K562 (cell line): Measurements from ENCODE around the gene ZCCHC14. TPM values are rescaled to one million over a fixed set of nuclear protein-coding genes. Genes with fewer than 3 reads are reported as not detected.

Experiments
- ATAC-seq: fragments of 200-7000 bp; cut with Tn5 transposase; 3 replicates; pipeline ENCODE4 v1.9.1; 2020; ENCODE audit warnings: moderate library complexity
- BruUV-seq: library from RNA; stranded (reverse); fragments of 400-500 nt; replicated peaks from 2 replicates; lab custom pipeline; 2021; lab: Mats Ljungman, UMichigan
- CTCF ChIA-PET: fragments of 300-600 bp; formaldehyde crosslinking; extraction: SDS; loops from one replicate; lab custom pipeline; 2021; ENCODE audit warnings: low intra/inter-chr PET ratio; lab: Yijun Ruan, JAX
- POLR2A ChIA-PET: fragments of 300-600, 350-650 bp; sonication (Branson Sonifier 250); formaldehyde crosslinking; extraction: SDS; loops from one replicate; lab custom pipeline; 2021; ENCODE audit warnings: antibody characterized with exemption, inconsistent platforms; lab: Yijun Ruan, JAX
- DNase-seq, 4 experiments: peaks; one replicate each; pipeline versions ENCODE4 v3.0.0 to v3.0.0-alpha.2; 2011 to 2018; ENCODE audit warnings: low spot score in 3 of 4, mixed read lengths in 3 of 4; ENCODE audit errors: extremely low read depth in 1 of 4
- FAIRE-seq: peaks from 2 replicates; lab custom pipeline; 2011; peaks lifted over from hg19 to GRCh38; lab: Jason Lieb, UNC
- H2AFZ ChIP-seq: 2 replicates; pipeline ENCODE4 v1.6.0; 2011; ENCODE audit warnings: low read depth, low read length, control low read depth, inconsistent platforms
- H3K27ac ChIP-seq: fragments of 200-600 bp; 3 replicates; pipeline ENCODE4 v1.8.0; 2011; ENCODE audit warnings: low read depth, mild to moderate bottlenecking, control low read depth, inconsistent platforms, low read length, moderate library complexity, mixed read lengths; ENCODE audit errors: extremely low read depth
- H3K27me3 ChIP-seq, 2 experiments: fragments of 300-600 bp in 1 of 2; 2 replicates in 1 of 2; 3 replicates in 1 of 2; pipeline versions ENCODE4 v1.6.0 to v1.8.0; 2011; ENCODE audit warnings: inconsistent platforms in 2 of 2, low read length in 2 of 2, mild to moderate bottlenecking in 1 of 2, mixed read lengths in 1 of 2, moderate library complexity in 1 of 2; ENCODE audit not compliant: control insufficient read depth in 2 of 2, insufficient read depth in 2 of 2
- H3K36me3 ChIP-seq: fragments of 300-600 bp; 3 replicates; pipeline ENCODE4 v1.8.0; 2011; ENCODE audit warnings: mild to moderate bottlenecking, low read length, inconsistent platforms; ENCODE audit not compliant: control insufficient read depth, insufficient read depth
- H3K4me1 ChIP-seq, 2 experiments: fragments of 200-600 bp in 1 of 2; replicated peaks in 1 of 2; 2 replicates in 1 of 2; 3 replicates in 1 of 2; pipeline versions ENCODE4 v1.5.1 to v1.8.0; 2011; ENCODE audit warnings: inconsistent platforms in 2 of 2, low read length in 2 of 2, mild to moderate bottlenecking in 1 of 2, mixed read lengths in 1 of 2, moderate library complexity in 1 of 2; ENCODE audit not compliant: control insufficient read depth in 2 of 2, insufficient read depth in 2 of 2
- H3K4me2 ChIP-seq: 2 replicates; pipeline ENCODE4 v1.6.1; 2011; ENCODE audit warnings: low read length, control low read depth, inconsistent platforms, mixed read lengths; ENCODE audit not compliant: insufficient read depth
- H3K4me3 ChIP-seq: fragments of 200-600 bp; sonication (generic), shearing (Covaris generic); 2 replicates; pipeline ENCODE4 v1.5.1; 2016; ENCODE audit warnings: control low read depth, inconsistent platforms
- H3K79me2 ChIP-seq: fragments of 200-600 bp; 3 replicates; pipeline ENCODE4 v1.8.0; 2011; ENCODE audit warnings: low read length, inconsistent platforms; ENCODE audit not compliant: control insufficient read depth, insufficient read depth
- H3K9ac ChIP-seq, 2 experiments: 2 replicates each; pipeline versions ENCODE4 v1.6.0 to v1.6.1; 2011; ENCODE audit warnings: low read depth in 2 of 2, low read length in 2 of 2, control low read depth in 1 of 2, inconsistent platforms in 1 of 2, mild to moderate bottlenecking in 1 of 2, mixed read lengths in 1 of 2; ENCODE audit not compliant: insufficient read depth in 1 of 2
- H3K9me1 ChIP-seq: one replicate; pipeline ENCODE4 v1.6.0; 2011; ENCODE audit warnings: inconsistent platforms, mild to moderate bottlenecking, low read length, moderate library complexity; ENCODE audit not compliant: control insufficient read depth, insufficient read depth
- H3K9me3 ChIP-seq: replicated peaks from 2 replicates; pipeline ENCODE4 v1.5.1; 2011; ENCODE audit warnings: low read depth, low read length, inconsistent platforms; ENCODE audit not compliant: control insufficient read depth, insufficient read depth
- H4K20me1 ChIP-seq: replicated peaks from 2 replicates; pipeline ENCODE4 v1.6.1; 2011; ENCODE audit warnings: low read length, inconsistent platforms, mixed read lengths; ENCODE audit not compliant: control insufficient read depth, insufficient read depth
- ATF3 ChIP-seq, 2 experiments: fragments of 450-650 bp in 1 of 2; sonication (generic) in 1 of 2; formaldehyde crosslinking in 1 of 2; IDR thresholded peaks in 1 of 2; conservative IDR thresholded peaks in 1 of 2; 2 replicates each; pipeline versions ENCODE4 v1.6.1 to v1.8.1; 2016 to 2023; ENCODE audit warnings: mild to moderate bottlenecking in 2 of 2, moderate library complexity in 2 of 2, inconsistent platforms in 1 of 2, missing genetic modification reagents in 1 of 2
- BMI1 ChIP-seq: fragments of 150-350 bp; IDR thresholded peaks from 2 replicates; pipeline ENCODE4 v1.6.1; 2014; ENCODE audit warnings: low read length
- HNRNPK ChIP-seq: fragments of 200-400 bp; formaldehyde crosslinking; IDR thresholded peaks from one replicate; pipeline ENCODE4 v1.6.1; 2018; ENCODE audit warnings: mild to moderate bottlenecking, low read depth, low read length; ENCODE audit not compliant: poor library complexity, severe bottlenecking
- NFATC3 ChIP-seq: fragments of 450-650 bp; IDR thresholded peaks from 2 replicates; pipeline ENCODE4 v1.6.1; 2017; ENCODE audit warnings: mild to moderate bottlenecking
- RFX5 ChIP-seq: IDR thresholded peaks from 2 replicates; pipeline ENCODE4 v1.6.1; 2011; ENCODE audit warnings: low read depth, mild to moderate bottlenecking, improper control_type of control experiment, low read length
- SRSF1 ChIP-seq: fragments of 200-400 bp; formaldehyde crosslinking; IDR thresholded peaks from 2 replicates; pipeline ENCODE4 v1.6.1; 2017; ENCODE audit warnings: mild to moderate bottlenecking, low read depth, low read length, moderate library complexity
- ZC3H11A ChIP-seq: IDR thresholded peaks from 2 replicates; pipeline ENCODE4 v1.6.1; 2012; ENCODE audit warnings: low read depth, low read length, improper control_type of control experiment
- ZFP91 ChIP-seq: sonication (generic); formaldehyde crosslinking; IDR thresholded peaks from 2 replicates; pipeline ENCODE4 v1.8.0; 2022; ENCODE audit warnings: mild to moderate bottlenecking, missing genetic modification reagents
- ZNF175 ChIP-seq: fragments of 200-800 bp; sonication (Bioruptor generic); IDR thresholded peaks from 2 replicates; pipeline ENCODE4 v1.6.1; 2016; ENCODE audit warnings: low read depth, mild to moderate bottlenecking, missing genetic modification characterization, missing compliant biosample characterization
- ZNF511 ChIP-seq: sonication (generic); formaldehyde crosslinking; IDR thresholded peaks from 2 replicates; pipeline ENCODE4 v1.8.0; 2022; ENCODE audit warnings: mild to moderate bottlenecking, missing genetic modification reagents
- WGBS: fragments of 100-300 bp; shearing (Covaris generic); methylation state at CpG from one replicate; pipeline ENCODE4 v1.1.6; 2016; ENCODE audit warnings: low coverage, mixed read lengths; ENCODE audit not compliant: insufficient coverage; ENCODE audit errors: missing lambda C conversion rate; 5-methylcytosine and 5-hydroxymethylcytosine counted together
- in situ Hi-C: fragments of 300-500 bp; cut with MboI; formaldehyde crosslinking; loops from 4 replicates; pipeline ENCODE4 v1.15.0; 2018; ENCODE audit warnings: inconsistent platforms, mixed read lengths
- intact Hi-C: fragments of 100-400 bp; cut with micrococcal nuclease; formaldehyde crosslinking; loops from 2 replicates; pipeline ENCODE4 v1.14.2; 2022
- polyA plus RNA-seq, 8 experiments: library from polyadenylated mRNA; depleted of rRNA in 4 of 8; stranded (reverse) in 5 of 8; unstranded in 3 of 8; fragments of >200 nt; fragmentation: Nextera tagmentation in 2 of 8; fragmentation: Illumina TruSeq in 1 of 8; extraction: Ambion mirVana in 2 of 8; extraction: Trizol in 1 of 8; gene quantifications; 2 replicates each; pipeline versions ENCODE4 v1.2.1 to v1.2.3, GENCODE V29; 2011 to 2014; ENCODE audit warnings: inconsistent platforms in 1 of 8, missing spikeins in 1 of 8
- total RNA-seq, 7 experiments: library from RNA; depleted of rRNA in 6 of 7; stranded (reverse); fragments of >200 nt in 6 of 7; fragmentation: Illumina TruSeq in 2 of 7; extraction: Trizol in 2 of 7; gene quantifications; 2 replicates each; pipeline versions ENCODE4 v1.2.1 to v1.2.3, GENCODE V29; 2011 to 2021; ENCODE audit warnings: low replicate concordance in 1 of 7

The ZCCHC14 gene
- total and polyA plus RNA-seq, 9 of the 15 experiments (the other 6 are each of a cell fraction or from before 2014, with no cell fraction given), result 1.5 to 12.4 (median 2.9) TPM

DNA sequence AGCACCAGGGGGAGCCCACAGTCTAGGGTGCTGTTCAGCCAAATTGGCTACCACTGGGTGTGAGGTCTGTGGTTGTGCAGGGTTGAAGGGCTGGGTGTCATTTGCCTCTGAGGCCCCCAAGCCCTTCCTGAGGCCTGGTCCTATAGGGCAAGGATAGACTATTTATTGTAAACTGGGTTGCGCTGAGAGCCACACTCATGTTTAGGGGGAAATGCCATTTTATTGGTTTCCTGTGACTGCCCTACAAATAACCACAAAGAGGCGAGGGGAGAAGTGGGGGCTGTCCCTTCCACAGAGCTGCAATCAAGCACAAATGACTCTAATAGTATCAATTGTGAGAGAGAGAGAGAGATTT, 3.6 kb upstream of the ZCCHC14 start:
- CTCF ChIA-PET, result no interaction called here
- H4K20me1 ChIP-seq, result peaks cover 4% of the 10 kb centered on the region
- H3K4me1 ChIP-seq, result peaks cover 2 to 17% of the 10 kb centered on the region in 2 experiments; a peak in 3 of 5 replicates
- POLR2A ChIA-PET, result no interaction called here
- H3K4me3 ChIP-seq, result no peak overlapping the region
- H3K27me3 ChIP-seq, result peaks cover 6 to 10% of the 10 kb centered on the region in 2 experiments
- no peak overlapping the region for H2AFZ ChIP-seq
- H3K9me1 ChIP-seq, result peaks cover 4% of the 10 kb centered on the region
- no peak for TF ChIP-seq ZFP91 (CRISPR knock-in tag)
- no peak for TF ChIP-seq HNRNPK
- no peak for TF ChIP-seq RFX5
- no peak for TF ChIP-seq ZNF175 (CRISPR knock-in tag)
- no peak for TF ChIP-seq ZC3H11A
- no peak for TF ChIP-seq ZNF511 (CRISPR knock-in tag)
- TF ChIP-seq ATF3 (IDR thresholded peaks at IDR 0.05), result no peak
- no peak for TF ChIP-seq ATF3 (CRISPR knock-in tag; conservative IDR thresholded peaks at IDR 0.05)
- no peak for TF ChIP-seq BMI1
- TF ChIP-seq SRSF1, result no peak
- TF ChIP-seq NFATC3, result no peak
- WGBS, result 50% methylated on average over 2 of the region's 2 CpGs
- DNase-seq (no peak), ATAC-seq (no peak), FAIRE-seq (no peak)
- H3K9me3 ChIP-seq, result no peaks in the 10 kb centered on the region
- H3K9ac ChIP-seq, result no peak overlapping the region
- no TSS peak for BruUV-seq
- H3K27ac ChIP-seq, result no peak overlapping the region
- intact Hi-C loops (no loop called here), in situ Hi-C loops (no loop called here)
- H3K4me2 ChIP-seq, result no peak overlapping the region
- 0 out of 3 replicates have a peak, but pooled peaks cover under 1% of the 10 kb centered on the region for H3K36me3 ChIP-seq
- H3K79me2 ChIP-seq, result peaks cover 4% of the 10 kb centered on the region
